ENCODE results near the gene RAP1GDS1. TPM values are rescaled to one million over a fixed set of nuclear protein-coding genes. Genes with fewer than 3 reads are reported as not detected.

The RAP1GDS1 gene
- total and polyA plus RNA-seq, 10 donors = 13.5 to 55.1 (median 46.4) TPM

- DNase-seq = no peak
- H3K27me3 ChIP-seq (replicated peaks in 1 of 7) = no peaks in the 10 kb centered on the region
- no peaks in the 10 kb centered on the region for H3K9me3 ChIP-seq
- TF ChIP-seq CTCF (IDR thresholded peaks at IDR 0.05 in 8 of 11, conservative IDR thresholded peaks at IDR 0.05 in 3 of 11) (no peak), POLR2A (IDR thresholded peaks at IDR 0.05) (no peak), POLR2AphosphoS5 (IDR thresholded peaks at IDR 0.05) (no peak)
- peak overlapping the region in 5 of 8 donors; percentile 7 to 53 (median 34) for H3K27ac ChIP-seq
- peaks cover 0 to 18% (median 0%) of the 10 kb centered on the region in 6 donors for H3K36me3 ChIP-seq
- whole genome bisulfite sequencing, 5 donors = 76 to 87% (median 80%) methylated on average over 3 of the region's 3 CpGs
- peaks cover 0 to 42% (median 19%) of the 10 kb centered on the region in 6 donors for H3K4me1 ChIP-seq
- no peak overlapping the region for H3K4me3 ChIP-seq
- intact Hi-C loops (cut with DNase I; ENCODE audit: low total_unique reads) = no loop called here
Measured at GRCh38 chr4:98470366-98470765, 209.2 kb downstream of the RAP1GDS1 start.

GRCh38 chr4:98470831-98471230 lies 209.6 kb downstream of the RAP1GDS1 start:
- Histone ChIP-seq H3K4me1 (peaks cover 0 to 42% (median 19%) of the 10 kb centered on the region in 6 donors), H3K4me3 (no peak overlapping the region), H3K9me3 (no peaks in the 10 kb centered on the region), H3K36me3 (peaks cover 0 to 22% (median 0%) of the 10 kb centered on the region in 6 donors), H3K27me3 (replicated peaks in 1 of 7) (no peaks in the 10 kb centered on the region), H3K27ac (peak overlapping the region in 5 of 8 donors; percentile 7 to 53 (median 34))
- 54 to 66% (median 62%) methylated on average over 7 of the region's 7 CpGs for WGBS, 5 donors
- intact Hi-C loops (cut with DNase I; ENCODE audit: low total_unique reads) = no loop called here
- no peak for DNase-seq
- TF ChIP-seq CTCF (IDR thresholded peaks at IDR 0.05 in 8 of 11, conservative IDR thresholded peaks at IDR 0.05 in 3 of 11) (no peak), POLR2AphosphoS5 (IDR thresholded peaks at IDR 0.05) (no peak), POLR2A (IDR thresholded peaks at IDR 0.05) (no peak)

DNA sequence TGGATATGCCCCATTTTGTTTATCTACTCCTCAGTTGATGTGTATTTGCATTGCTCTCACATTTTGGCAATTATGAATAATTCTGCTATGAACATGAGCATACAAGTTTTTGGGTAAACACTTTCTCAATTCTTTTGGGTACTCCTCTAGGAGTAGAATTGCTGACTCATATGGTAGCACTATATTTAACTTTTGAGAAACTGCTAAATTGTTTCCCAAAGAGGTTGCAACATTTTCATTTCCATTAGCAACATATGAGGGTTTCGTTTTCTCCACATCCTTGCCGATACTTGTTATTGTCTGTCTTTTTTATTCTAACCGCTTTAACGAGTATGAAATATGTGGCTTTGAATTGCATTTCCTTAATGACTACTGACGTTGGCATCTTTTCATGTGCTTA lies 211.9 kb downstream of the RAP1GDS1 start:
- peaks cover 0 to 38% (median 0%) of the 10 kb centered on the region in 6 donors for H3K36me3 ChIP-seq
- peak overlapping the region in 1 of 8 donors; percentile 9 for H3K27ac ChIP-seq
- no peaks in the 10 kb centered on the region for H3K9me3 ChIP-seq
- intact Hi-C loops (cut with DNase I; ENCODE audit: low total_unique reads) = no loop called here
- no peak for TF ChIP-seq POLR2AphosphoS5 (IDR thresholded peaks at IDR 0.05)
- TF ChIP-seq CTCF (IDR thresholded peaks at IDR 0.05 in 8 of 11, conservative IDR thresholded peaks at IDR 0.05 in 3 of 11) = no peak
- TF ChIP-seq POLR2A (IDR thresholded peaks at IDR 0.05) = no peak
- H3K4me1 ChIP-seq = peaks cover 0 to 30% (median 10%) of the 10 kb centered on the region in 6 donors
- no peak for DNase-seq
- no peaks in the 10 kb centered on the region for H3K27me3 ChIP-seq (replicated peaks in 1 of 7)
- 63 to 87% (median 70%) methylated on average over 5 of the region's 5 CpGs for WGBS, 5 donors
- H3K4me3 ChIP-seq = no peak overlapping the region

GRCh38 chr4:98474408-98474844 lies 213.2 kb downstream of the RAP1GDS1 start:
- H3K4me1 ChIP-seq = peaks cover 0 to 17% (median 0%) of the 10 kb centered on the region in 6 donors
- no peaks in the 10 kb centered on the region for H3K9me3 ChIP-seq
- TF ChIP-seq CTCF (IDR thresholded peaks at IDR 0.05 in 8 of 11, conservative IDR thresholded peaks at IDR 0.05 in 3 of 11) = no peak
- no peak for TF ChIP-seq POLR2AphosphoS5 (IDR thresholded peaks at IDR 0.05)
- no peak for TF ChIP-seq POLR2A (IDR thresholded peaks at IDR 0.05)
- H3K27me3 ChIP-seq (replicated peaks in 1 of 7) = no peaks in the 10 kb centered on the region
- peaks cover 0 to 43% (median 0%) of the 10 kb centered on the region in 6 donors for H3K36me3 ChIP-seq
- no peak overlapping the region for H3K27ac ChIP-seq
- WGBS, 5 donors = 84 to 91% (median 87%) methylated on average over 3 of the region's 3 CpGs
- DNase-seq = no peak
- intact Hi-C loops (cut with DNase I; ENCODE audit: low total_unique reads) = no loop called here
- H3K4me3 ChIP-seq = no peak overlapping the region
